PC-3 (cell line): ENCODE data around the gene CDC42BPB.

ENCODE experiments used
- CTCF ChIP-seq: fragments of 300-600 bp; sonication (generic); conservative IDR thresholded peaks from 2 replicates; pipeline ENCODE4 v1.5.1; 2017; ENCODE audit warnings: antibody characterized with exemption, low read depth, mild to moderate bottlenecking, low read length
- EZH2 ChIP-seq: fragments of 300-600 bp; sonication (generic); IDR thresholded peaks from one replicate; pipeline ENCODE4 v1.6.1; 2017; ENCODE audit warnings: antibody characterized with exemption, mild to moderate bottlenecking, low read length; ENCODE audit not compliant: unreplicated experiment

GRCh38 chr14:102967506-102967795 is 89.9 kb downstream of the CDC42BPB start:
- TF ChIP-seq CTCF (no peak), EZH2 (no peak)
